HFFc6 (cell line): Measurements from ENCODE around the gene LTBP4. TPM values are rescaled to one million over a fixed set of nuclear protein-coding genes. Genes with fewer than 3 reads are reported as not detected.

Experiments
- DNase-seq: peaks from one replicate; pipeline ENCODE4 v3.0.0-alpha.2; 2018
- H3K27ac Mint-ChIP-seq: 2 replicates; pipeline ENCODE4 v1.8.0; 2020; ENCODE audit warnings: mild to moderate bottlenecking, mixed read lengths
- H3K27me3 Mint-ChIP-seq: 2 replicates; pipeline ENCODE4 v1.8.0; 2021; ENCODE audit warnings: mild to moderate bottlenecking, moderate library complexity, mixed read lengths; ENCODE audit not compliant: insufficient read depth
- H3K36me3 Mint-ChIP-seq: 2 replicates; pipeline ENCODE4 v1.8.0; 2021; ENCODE audit warnings: low read depth, mixed read lengths
- H3K4me1 Mint-ChIP-seq: 2 replicates; pipeline ENCODE4 v1.8.0; 2020; ENCODE audit warnings: low read depth, mixed read lengths
- H3K4me3 Mint-ChIP-seq: 2 replicates; pipeline ENCODE4 v1.8.0; 2020; ENCODE audit warnings: mild to moderate bottlenecking, moderate library complexity, mixed read lengths
- H3K9me3 Mint-ChIP-seq: 2 replicates; pipeline ENCODE4 v1.8.0; 2020; ENCODE audit warnings: mild to moderate bottlenecking, mixed read lengths
- CTCF ChIP-seq: fragments of 200-600 bp; sonication (generic); IDR thresholded peaks from 2 replicates; pipeline ENCODE4 v1.5.0; 2021; ENCODE audit warnings: antibody characterized with exemption, mild to moderate bottlenecking
- total RNA-seq, 6 experiments: library from RNA; stranded (reverse); fragmentation: NEBNext Ultra II Directional; extraction: Animal tissue kit (Norgen Biotek cat#: 25700); gene quantifications; 2 replicates in 1 of 6; 3 replicates in 5 of 6; pipeline ENCODE4 v1.2.3, GENCODE V29; 2021

The LTBP4 gene
- total RNA-seq, 6 experiments from 2014 or later: 36.6 to 54.9 (median 51.4) TPM

DNA sequence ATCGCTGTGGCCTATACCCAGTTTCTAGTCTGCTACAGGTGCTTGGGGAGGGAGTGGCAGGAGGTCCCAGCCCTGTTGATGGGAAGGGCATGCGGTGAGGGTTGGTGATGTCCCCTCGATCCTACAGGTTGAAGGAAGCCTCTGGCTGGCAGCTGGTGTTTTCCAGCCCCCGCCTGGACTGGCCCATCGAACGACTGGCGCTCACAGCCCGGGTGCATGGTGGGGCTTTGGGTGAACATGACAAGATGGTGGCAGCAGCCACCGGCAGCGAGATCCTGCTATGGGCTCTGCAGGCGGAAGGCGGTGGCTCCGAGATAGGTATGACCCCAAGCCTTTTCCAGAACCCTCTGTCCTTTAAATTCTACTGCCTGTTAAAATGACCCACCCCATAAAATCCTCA is 20.6 kb upstream of the LTBP4 start:
- Mint-ChIP-seq H3K27ac (no peak overlapping the region), H3K36me3 (peaks cover 27% of the 10 kb centered on the region; the same call in 1 of the 2 replicates), H3K4me3 (no peak overlapping the region), H3K9me3 (no peaks in the 10 kb centered on the region), H3K4me1 (peaks cover 26% of the 10 kb centered on the region), H3K27me3 (no peaks in the 10 kb centered on the region; the same call in 1 of the 2 replicates)
- TF ChIP-seq CTCF: no peak
- no peak for DNase-seq

DNA sequence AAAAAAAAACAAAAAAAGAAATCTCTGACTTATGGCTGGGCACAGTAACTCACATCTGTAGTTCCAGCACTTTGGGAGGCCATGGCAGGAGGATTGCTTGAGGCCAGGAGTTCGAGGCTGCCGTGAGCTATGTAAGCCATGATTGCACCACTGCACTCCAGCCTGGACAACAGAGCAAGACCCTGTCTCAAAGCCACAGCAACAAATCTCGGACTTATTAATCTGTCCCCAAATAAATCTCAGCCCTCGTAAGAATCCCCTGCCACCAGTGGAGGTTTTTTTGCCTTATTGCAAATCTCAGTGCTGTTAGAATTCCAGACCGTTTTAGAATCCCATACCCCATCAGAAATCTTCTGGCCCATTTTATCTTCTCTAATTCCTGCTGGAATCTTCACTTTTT is 19.6 kb upstream of the LTBP4 start:
- DNase-seq: no peak
- Mint-ChIP-seq H3K27me3 (no peaks in the 10 kb centered on the region; the same call in 1 of the 2 replicates), H3K27ac (no peak overlapping the region), H3K4me3 (no peak overlapping the region), H3K4me1 (peaks cover 34% of the 10 kb centered on the region), H3K36me3 (peaks cover 35% of the 10 kb centered on the region; the same call in 1 of the 2 replicates), H3K9me3 (no peaks in the 10 kb centered on the region)
- no peak for TF ChIP-seq CTCF

DNA sequence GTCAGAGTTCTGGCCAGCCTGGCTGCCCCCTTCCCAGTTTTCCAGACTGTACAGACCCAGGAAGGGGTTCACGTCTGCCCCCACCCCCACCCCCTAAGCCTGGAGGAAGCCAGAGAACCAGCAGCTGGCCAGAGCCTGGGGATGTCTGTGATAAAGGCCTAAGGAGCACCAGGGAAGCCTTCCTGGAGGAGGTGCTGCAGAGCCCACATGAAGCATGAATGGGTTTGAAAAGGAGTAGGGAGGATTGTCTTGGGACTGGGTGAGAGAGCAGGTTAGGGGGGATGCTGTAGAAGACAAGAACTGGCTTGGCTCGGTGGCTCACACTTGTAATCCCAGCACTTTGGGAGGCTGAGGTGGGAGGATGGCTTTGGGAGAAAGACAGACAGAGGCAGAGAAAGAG is 18.7 kb upstream of the LTBP4 start:
- H3K27ac Mint-ChIP-seq: no peak overlapping the region
- H3K36me3 Mint-ChIP-seq: peaks cover 42% of the 10 kb centered on the region; the same call in 1 of the 2 replicates
- DNase-seq: no peak
- no peaks in the 10 kb centered on the region for H3K9me3 Mint-ChIP-seq
- no peak overlapping the region for H3K4me3 Mint-ChIP-seq
- peaks cover 34% of the 10 kb centered on the region for H3K4me1 Mint-ChIP-seq
- no peak for TF ChIP-seq CTCF
- no peaks in the 10 kb centered on the region; the same call in 1 of the 2 replicates for H3K27me3 Mint-ChIP-seq

GRCh38 chr19:40583283-40583682 is 17.9 kb upstream of the LTBP4 start:
- Mint-ChIP-seq H3K4me3 (no peak overlapping the region), H3K27ac (no peak overlapping the region), H3K4me1 (peaks cover 33% of the 10 kb centered on the region), H3K9me3 (no peaks in the 10 kb centered on the region), H3K36me3 (peaks cover 44% of the 10 kb centered on the region), H3K27me3 (no peaks in the 10 kb centered on the region; the same call in 1 of the 2 replicates)
- DNase-seq: no peak
- TF ChIP-seq CTCF: no peak

DNA sequence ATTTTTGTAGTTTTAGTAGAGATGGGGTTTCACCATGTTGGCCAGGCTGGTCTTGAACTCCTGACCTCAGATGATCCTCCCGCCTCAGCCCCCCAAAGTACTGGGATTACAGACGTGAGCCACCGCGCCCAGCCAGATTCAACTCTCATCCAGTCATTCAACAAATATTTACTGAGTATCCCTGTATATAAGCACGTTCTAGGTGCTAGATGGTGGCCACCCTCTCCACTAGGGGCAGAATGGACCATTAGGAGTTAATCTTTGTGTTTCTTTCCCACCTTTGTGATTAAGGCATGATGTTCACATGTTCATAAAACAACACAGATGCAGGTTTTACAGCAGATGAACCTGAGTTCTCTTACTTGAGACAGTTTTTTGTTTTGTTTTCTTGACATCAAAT is 17.2 kb upstream of the LTBP4 start:
- peaks cover 38% of the 10 kb centered on the region for H3K4me1 Mint-ChIP-seq
- H3K9me3 Mint-ChIP-seq: no peaks in the 10 kb centered on the region
- H3K4me3 Mint-ChIP-seq: no peak overlapping the region
- peak overlapping the region; percentile 3; the same call in 1 of the 2 replicates for H3K27ac Mint-ChIP-seq
- H3K36me3 Mint-ChIP-seq: peaks cover 46% of the 10 kb centered on the region
- peak; percentile 67 for TF ChIP-seq CTCF
- DNase-seq: no peak
- no peaks in the 10 kb centered on the region; the same call in 1 of the 2 replicates for H3K27me3 Mint-ChIP-seq
